Keratinocyte (primary cell): ENCODE measurements around the gene LHX2. TPM values are rescaled to one million over a fixed set of nuclear protein-coding genes. Genes with fewer than 3 reads are reported as not detected.

Experiments
- DNase-seq: peaks from one replicate; pipeline ENCODE4 v3.0.0-alpha.2; 2011; ENCODE audit warnings: low read depth, missing footprints, low spot score
- FAIRE-seq: peaks from 2 replicates; lab custom pipeline; 2011; peaks lifted over from hg19 to GRCh38; lab: Jason Lieb, UNC
- H2AFZ ChIP-seq: 2 replicates; pipeline ENCODE4 v1.6.0; 2012; ENCODE audit warnings: low read length, control low read depth, inconsistent platforms; ENCODE audit not compliant: control insufficient read depth
- H3K27ac ChIP-seq: 2 replicates; pipeline ENCODE4 v1.5.1; 2011; ENCODE audit warnings: low read length; ENCODE audit not compliant: control insufficient read depth, insufficient read depth
- H3K27me3 ChIP-seq: 3 replicates; pipeline ENCODE4 v1.6.0; 2011; ENCODE audit warnings: low read length; ENCODE audit not compliant: control insufficient read depth, insufficient read depth; ENCODE audit errors: extremely low read depth
- H3K36me3 ChIP-seq, 2 experiments: 2 replicates in 1 of 2; 3 replicates in 1 of 2; pipeline ENCODE4 v1.5.1; 2011; ENCODE audit warnings: low read length in 2 of 2, mild to moderate bottlenecking in 1 of 2; ENCODE audit not compliant: control insufficient read depth in 2 of 2, insufficient read depth in 2 of 2; ENCODE audit errors: extremely low read depth in 1 of 2
- H3K4me1 ChIP-seq: 3 replicates; pipeline ENCODE4 v1.5.1; 2011; ENCODE audit warnings: low read length; ENCODE audit not compliant: control insufficient read depth, insufficient read depth; ENCODE audit errors: extremely low read depth
- H3K4me2 ChIP-seq: 3 replicates; pipeline ENCODE4 v1.6.0; 2011; ENCODE audit warnings: low read depth, low read length; ENCODE audit not compliant: control insufficient read depth, insufficient read depth; ENCODE audit errors: extremely low read depth
- H3K4me3 ChIP-seq, 3 experiments: fragments of 200-600 bp in 1 of 3; sonication (generic) in 1 of 3; 2 replicates in 2 of 3; 3 replicates in 1 of 3; pipeline ENCODE4 v1.5.1; 2011 to 2016; ENCODE audit warnings: low read length in 3 of 3, mild to moderate bottlenecking in 3 of 3, control low read depth in 2 of 3, inconsistent platforms in 1 of 3, low read depth in 1 of 3, mixed read lengths in 1 of 3, mixed run types in 1 of 3, moderate library complexity in 1 of 3; ENCODE audit not compliant: control insufficient read depth in 2 of 3, insufficient read depth in 2 of 3; ENCODE audit errors: extremely low read depth in 1 of 3
- H3K79me2 ChIP-seq: 2 replicates; pipeline ENCODE4 v1.6.0; 2012; ENCODE audit warnings: low read length; ENCODE audit not compliant: control insufficient read depth, insufficient read depth
- H3K9ac ChIP-seq: 3 replicates; pipeline ENCODE4 v1.6.0; 2011; ENCODE audit warnings: low read length; ENCODE audit not compliant: control insufficient read depth, insufficient read depth; ENCODE audit errors: extremely low read depth
- H3K9me1 ChIP-seq: 3 replicates; pipeline ENCODE4 v1.6.0; 2011; ENCODE audit warnings: low read length; ENCODE audit not compliant: control insufficient read depth, insufficient read depth; ENCODE audit errors: extremely low read depth
- H3K9me3 ChIP-seq: 2 replicates; pipeline ENCODE4 v1.5.1; 2012; ENCODE audit warnings: low read depth, low read length; ENCODE audit not compliant: control insufficient read depth
- H4K20me1 ChIP-seq: 3 replicates; pipeline ENCODE4 v1.6.0; 2011; ENCODE audit warnings: low read length; ENCODE audit not compliant: control insufficient read depth, insufficient read depth; ENCODE audit errors: extremely low read depth
- EZH2 ChIP-seq: IDR thresholded peaks from one replicate; pipeline ENCODE4 v1.6.1; 2012; ENCODE audit warnings: inconsistent platforms, mild to moderate bottlenecking, low read length, moderate library complexity
- dilution Hi-C: fragments of 300-500 bp; cut with MboI; formaldehyde crosslinking; loops from one replicate; pipeline ENCODE4 v1.7.0; 2020; ENCODE audit warnings: low sequenced_read_pairs; ENCODE audit not compliant: extremely low pct_ligation_motif_present
- polyA plus RNA-seq, 5 experiments: library from polyadenylated mRNA; depleted of rRNA in 3 of 5; stranded (reverse) in 3 of 5; stranded (forward) in 1 of 5; unstranded in 1 of 5; fragments of >200 nt; gene quantifications; 1 replicate in 1 of 5; 2 replicates in 3 of 5; 3 replicates in 1 of 5; pipeline versions ENCODE4 v1.2.1 to v1.2.3, GENCODE V29; 2011 to 2012; ENCODE audit warnings: missing spikeins in 2 of 5, low read depth in 1 of 5, low replicate concordance in 1 of 5
- TF ChIP-seq, protein P1 (sequence below), 3 experiments: IDR thresholded peaks in 1 of 3; conservative IDR thresholded peaks in 1 of 3; optimal IDR thresholded peaks in 1 of 3; 2 replicates in 2 of 3; 3 replicates in 1 of 3; pipeline versions ENCODE3 to v1.5.1; 2011; ENCODE audit warnings: low read length in 3 of 3, mild to moderate bottlenecking in 3 of 3, moderate library complexity in 2 of 3, control low read depth in 1 of 3, inconsistent platforms in 1 of 3; ENCODE audit not compliant: insufficient read depth in 2 of 3; ENCODE audit errors: extremely low read depth in 1 of 3

The LHX2 gene
- polyA plus RNA-seq, 1 donor (not counting 4 experiments of a cell fraction or from before 2014, with no cell fraction given) = 0.07 TPM

DNA sequence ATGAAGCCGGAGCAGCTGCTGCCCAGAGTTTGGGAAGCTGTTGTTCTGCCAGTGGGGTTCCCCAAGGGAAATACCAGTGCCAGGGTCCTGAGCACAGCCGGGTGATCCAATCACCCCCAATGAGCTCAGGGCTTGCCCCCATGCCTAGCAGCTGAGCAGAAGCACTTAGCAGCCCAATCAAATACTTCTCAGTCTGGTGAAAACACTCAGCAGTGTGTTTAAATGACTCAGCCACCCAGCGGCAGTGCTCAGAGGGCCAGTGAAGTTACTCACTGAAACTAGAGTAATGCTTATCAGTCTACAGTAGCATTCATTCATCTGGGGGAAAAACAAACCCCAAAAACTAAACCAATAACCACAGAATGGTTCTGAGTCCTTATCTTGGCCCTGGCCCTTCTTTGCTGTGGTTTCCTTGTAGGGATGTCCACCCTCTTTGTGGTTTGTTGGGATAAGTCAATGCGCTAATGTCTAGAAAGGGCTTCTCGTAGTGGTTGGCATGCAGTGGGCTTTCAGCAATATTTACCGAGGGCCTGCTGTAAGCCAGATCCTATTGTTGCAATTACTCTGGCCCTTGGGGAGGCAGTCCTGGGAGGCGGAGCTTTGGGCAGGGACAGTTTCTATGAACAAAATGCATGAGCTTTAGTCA is 43.1 kb downstream of the LHX2 start:
- Histone ChIP-seq H3K36me3 (no peaks in the 10 kb centered on the region), H3K4me1 (peaks cover 3% of the 10 kb centered on the region), H3K27me3 (peaks cover 6% of the 10 kb centered on the region), H2AFZ (no peak overlapping the region), H3K4me3 (no peak overlapping the region), H3K4me2 (peak overlapping the region; percentile 12), H3K9me3 (no peaks in the 10 kb centered on the region), H3K79me2 (no peaks in the 10 kb centered on the region), H4K20me1 (no peaks in the 10 kb centered on the region), H3K9me1 (no peaks in the 10 kb centered on the region), H3K9ac (no peak overlapping the region), H3K27ac (no peak overlapping the region)
- DNase-seq = no peak
- dilution Hi-C loops = no loop called here
- no peak for TF ChIP-seq EZH2
- TF ChIP-seq, protein P1, sequence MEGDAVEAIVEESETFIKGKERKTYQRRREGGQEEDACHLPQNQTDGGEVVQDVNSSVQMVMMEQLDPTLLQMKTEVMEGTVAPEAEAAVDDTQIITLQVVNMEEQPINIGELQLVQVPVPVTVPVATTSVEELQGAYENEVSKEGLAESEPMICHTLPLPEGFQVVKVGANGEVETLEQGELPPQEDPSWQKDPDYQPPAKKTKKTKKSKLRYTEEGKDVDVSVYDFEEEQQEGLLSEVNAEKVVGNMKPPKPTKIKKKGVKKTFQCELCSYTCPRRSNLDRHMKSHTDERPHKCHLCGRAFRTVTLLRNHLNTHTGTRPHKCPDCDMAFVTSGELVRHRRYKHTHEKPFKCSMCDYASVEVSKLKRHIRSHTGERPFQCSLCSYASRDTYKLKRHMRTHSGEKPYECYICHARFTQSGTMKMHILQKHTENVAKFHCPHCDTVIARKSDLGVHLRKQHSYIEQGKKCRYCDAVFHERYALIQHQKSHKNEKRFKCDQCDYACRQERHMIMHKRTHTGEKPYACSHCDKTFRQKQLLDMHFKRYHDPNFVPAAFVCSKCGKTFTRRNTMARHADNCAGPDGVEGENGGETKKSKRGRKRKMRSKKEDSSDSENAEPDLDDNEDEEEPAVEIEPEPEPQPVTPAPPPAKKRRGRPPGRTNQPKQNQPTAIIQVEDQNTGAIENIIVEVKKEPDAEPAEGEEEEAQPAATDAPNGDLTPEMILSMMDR (optimal IDR thresholded peaks at IDR 0.05 in 1 of 3, IDR thresholded peaks at IDR 0.05 in 1 of 3, conservative IDR thresholded peaks at IDR 0.05 in 1 of 3; ENCODE audit: extremely low read depth in 1 of 3, insufficient read depth in 2 of 3, low read length in 3 of 3) = peak in 1 of 3 experiments; percentile 16
- FAIRE-seq = peak; percentile 9

DNA sequence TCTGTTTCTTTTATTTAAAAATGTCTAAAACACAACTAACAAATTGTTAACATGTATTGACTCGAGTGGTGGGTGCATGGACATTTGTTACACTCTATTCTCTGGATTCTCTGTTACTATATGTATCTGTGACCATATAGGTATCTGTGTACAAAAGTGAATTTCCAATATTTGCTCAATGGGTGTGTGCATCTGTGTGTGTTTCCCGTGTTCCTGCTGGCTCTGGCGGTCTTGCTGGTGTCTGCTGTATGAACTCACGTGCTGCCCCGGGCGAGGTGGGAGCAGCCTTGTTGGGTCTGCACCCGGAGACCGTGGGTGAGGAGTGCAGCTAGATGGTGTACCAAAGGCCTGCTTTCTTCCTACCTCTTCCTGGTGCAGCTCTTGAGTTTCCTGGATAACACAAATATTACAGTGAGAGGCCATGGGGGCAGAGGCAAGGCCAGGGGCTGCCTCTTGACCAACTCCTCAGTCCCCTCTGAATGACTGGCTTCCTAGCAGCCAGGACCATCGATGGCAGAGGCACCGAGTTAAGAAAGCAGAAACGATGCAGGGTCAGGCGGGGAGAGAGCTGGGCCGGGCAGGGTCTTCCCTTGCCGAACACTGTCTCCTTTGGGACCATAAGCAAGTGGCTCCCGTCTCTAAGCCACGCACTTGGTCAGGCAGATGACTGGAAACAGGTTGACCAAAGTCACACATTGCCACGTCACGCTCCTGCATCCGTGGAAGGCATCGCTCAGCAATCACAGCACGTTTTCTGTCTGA is 49.5 kb downstream of the LHX2 start:
- no peak overlapping the region for H3K27ac ChIP-seq
- H3K9me1 ChIP-seq = no peaks in the 10 kb centered on the region
- dilution Hi-C loops = no loop called here
- peaks cover 16% of the 10 kb centered on the region for H3K27me3 ChIP-seq
- H3K4me1 ChIP-seq = peaks cover 7% of the 10 kb centered on the region
- no peak overlapping the region for H3K4me2 ChIP-seq
- no peak overlapping the region for H3K9ac ChIP-seq
- no peaks in the 10 kb centered on the region for H4K20me1 ChIP-seq
- no peak overlapping the region for H2AFZ ChIP-seq
- no peaks in the 10 kb centered on the region for H3K36me3 ChIP-seq
- FAIRE-seq (no peak), DNase-seq (no peak)
- no peak for TF ChIP-seq EZH2
- TF ChIP-seq, protein P1 (optimal IDR thresholded peaks at IDR 0.05 in 1 of 3, IDR thresholded peaks at IDR 0.05 in 1 of 3, conservative IDR thresholded peaks at IDR 0.05 in 1 of 3; ENCODE audit: extremely low read depth in 1 of 3, insufficient read depth in 2 of 3, low read length in 3 of 3) = no peak
- no peaks in the 10 kb centered on the region for H3K9me3 ChIP-seq
- no peak overlapping the region for H3K4me3 ChIP-seq
- no peaks in the 10 kb centered on the region for H3K79me2 ChIP-seq
